ENCODE data around the gene LATS2.
A peak's percentile ranks its signal among the peaks of the same experiment; 100 is the strongest.

The LATS2 gene

DNA sequence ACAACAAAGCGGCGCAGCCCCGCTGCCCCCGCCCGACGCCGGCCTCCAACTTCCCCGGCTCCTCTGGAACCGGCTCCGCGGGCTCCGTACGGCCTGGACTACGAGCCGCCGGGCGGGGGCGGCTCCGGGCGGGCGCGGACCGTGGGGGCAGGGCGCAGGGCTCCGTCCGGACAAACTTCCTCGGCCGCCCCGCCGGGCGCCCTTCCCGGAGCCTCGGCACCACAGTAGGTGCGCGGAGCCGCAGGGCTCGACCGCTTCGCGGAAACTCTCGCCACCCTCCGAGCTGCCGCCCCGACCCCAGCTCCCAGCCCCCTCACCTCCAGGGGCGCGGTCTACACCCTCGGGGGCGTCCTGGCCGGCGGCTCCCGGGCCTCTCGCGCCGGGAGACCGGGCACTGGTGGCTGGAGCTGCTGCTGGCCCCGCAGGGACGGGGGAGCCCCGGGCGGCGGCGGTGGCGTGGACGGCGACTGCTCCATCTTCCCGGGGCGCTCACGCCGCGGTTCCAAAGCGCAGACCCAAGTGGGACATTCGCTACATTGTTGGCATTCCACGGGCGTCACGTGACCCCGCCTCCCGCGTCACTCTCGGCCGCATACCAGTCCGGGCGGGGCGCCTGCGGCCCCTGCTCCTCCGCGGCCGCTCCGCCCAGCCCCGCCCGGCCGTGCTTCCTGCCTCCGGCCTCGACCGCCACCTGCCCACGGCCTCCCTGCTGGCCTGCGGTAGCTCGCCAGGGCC lies at the start of gene LATS2:
Gene LATS2, minus strand, starts transcription at position 558 of the 735 bp plus-strand sequence. CDS start 15,560 bp downstream, outside the sequence.
- DNase-seq (ENCODE audit: low read depth in 2 of 2): peak in 1 of 2 experiments; percentile 33

DNA sequence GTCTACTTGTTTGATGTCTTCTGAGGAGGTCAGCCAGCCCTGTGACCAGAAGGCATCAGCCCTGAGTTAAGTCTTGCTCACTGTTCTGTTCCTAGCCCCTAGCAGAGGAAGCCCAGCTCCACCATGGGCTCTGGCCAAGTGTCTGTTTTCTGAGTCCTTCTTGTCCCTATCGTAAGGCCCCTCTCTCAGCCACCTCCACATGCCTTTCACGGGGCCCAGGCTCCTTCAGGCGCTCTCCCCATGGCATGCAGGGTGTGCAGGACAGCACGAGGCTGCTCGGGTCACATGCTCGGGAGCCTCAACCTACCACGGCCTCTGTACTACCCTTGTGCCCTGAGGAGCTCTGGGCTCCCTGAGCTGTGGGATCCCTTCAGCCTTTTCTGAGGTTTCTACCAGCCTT lies 47.8 kb upstream of the LATS2 start:
- no peak for DNase-seq (ENCODE audit: low read depth in 2 of 2)

DNA sequence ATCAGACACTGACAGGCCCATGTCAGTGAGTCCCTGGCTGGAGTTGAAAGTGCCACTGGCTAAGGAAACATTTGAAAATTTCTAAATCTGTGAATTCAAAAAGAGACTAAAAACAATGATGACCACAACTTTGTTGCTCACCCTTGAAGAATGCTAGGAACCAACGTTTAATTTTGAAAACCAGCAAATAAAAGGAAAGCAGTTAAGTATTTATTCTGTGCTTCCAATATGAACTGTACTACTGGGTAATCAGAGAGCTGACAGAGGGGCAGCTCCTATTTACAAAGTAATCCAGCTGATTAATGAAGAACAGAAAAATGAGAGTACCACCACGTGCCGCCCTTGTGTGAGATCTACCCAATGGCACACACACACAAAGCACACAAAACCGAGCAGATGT lies 44.7 kb upstream of the LATS2 start:
- no peak for DNase-seq (ENCODE audit: low read depth in 2 of 2)

DNA sequence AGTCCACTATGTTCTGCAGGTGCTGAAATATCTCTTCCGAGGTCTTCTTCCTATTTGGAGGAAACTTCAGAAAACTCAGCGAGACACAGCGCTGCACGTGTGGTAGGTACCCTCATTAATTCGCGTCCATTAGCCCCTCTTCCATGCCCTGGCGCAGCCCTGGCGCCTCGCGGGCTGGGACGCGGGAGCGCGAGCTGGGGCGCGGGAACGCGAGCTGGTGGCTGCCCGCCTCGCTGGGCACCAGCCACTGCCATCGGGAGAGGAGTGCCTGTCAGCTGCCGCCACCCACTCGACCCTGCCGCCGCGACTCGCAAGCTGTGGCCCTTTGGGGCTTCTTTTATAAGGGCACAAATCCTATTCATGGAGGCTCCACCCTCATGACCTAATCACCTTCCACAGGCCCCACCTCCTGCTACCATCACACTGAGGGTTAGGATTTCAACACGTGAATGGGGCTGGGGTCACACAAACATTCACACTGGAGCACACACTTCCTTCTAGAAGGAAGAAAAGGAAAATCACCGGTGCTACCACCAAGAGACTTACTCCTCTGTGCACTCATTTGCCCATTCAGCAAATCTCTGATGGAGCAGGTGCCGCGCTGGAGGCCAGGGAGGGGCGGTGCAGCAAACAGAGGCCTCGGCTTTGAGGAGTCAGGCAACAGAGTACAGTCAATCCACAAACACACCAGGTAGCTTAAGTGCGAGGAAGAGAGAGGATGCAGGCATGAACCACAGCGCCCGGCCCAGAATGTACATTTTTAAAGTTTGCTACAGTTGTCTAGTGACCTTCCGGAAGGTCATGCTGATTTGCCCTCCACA lies 43.0 kb upstream of the LATS2 start:
- DNase-seq (ENCODE audit: low read depth in 2 of 2): no peak

DNA sequence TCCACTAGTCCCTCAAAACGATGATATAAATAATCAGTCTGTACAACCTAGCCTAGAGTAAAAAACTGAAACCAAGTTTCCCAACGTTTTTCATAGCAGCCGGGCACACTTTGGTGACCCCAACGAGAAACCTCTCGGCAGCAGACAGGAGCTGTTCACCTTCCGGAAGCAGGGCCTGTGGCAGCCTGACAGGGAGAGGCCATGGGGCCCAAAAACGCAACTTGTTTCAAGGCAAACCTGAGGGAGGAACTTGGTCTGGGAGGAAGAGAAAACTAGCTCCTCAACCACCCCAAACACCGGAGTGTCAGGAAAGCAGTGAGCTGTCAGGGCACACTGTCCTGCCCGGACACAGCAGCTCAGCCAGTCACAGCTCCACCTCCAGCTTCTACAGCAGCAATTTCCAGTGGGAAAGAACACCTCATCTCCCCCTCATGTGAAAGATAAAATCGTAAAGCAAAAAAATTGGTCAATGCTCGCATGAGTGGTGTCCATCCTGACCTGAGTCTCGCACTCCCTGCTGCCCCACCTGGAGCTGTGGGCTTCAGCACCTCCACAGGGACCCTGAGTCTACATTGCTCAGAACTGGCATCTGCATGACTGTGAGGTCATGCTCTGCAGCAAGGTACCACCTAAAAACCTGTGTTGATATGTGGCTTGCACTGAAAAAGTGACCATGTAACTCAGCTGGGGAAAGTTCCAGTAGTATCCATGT lies 40.6 kb upstream of the LATS2 start:
- DNase-seq (ENCODE audit: low read depth in 2 of 2): no peak

DNA sequence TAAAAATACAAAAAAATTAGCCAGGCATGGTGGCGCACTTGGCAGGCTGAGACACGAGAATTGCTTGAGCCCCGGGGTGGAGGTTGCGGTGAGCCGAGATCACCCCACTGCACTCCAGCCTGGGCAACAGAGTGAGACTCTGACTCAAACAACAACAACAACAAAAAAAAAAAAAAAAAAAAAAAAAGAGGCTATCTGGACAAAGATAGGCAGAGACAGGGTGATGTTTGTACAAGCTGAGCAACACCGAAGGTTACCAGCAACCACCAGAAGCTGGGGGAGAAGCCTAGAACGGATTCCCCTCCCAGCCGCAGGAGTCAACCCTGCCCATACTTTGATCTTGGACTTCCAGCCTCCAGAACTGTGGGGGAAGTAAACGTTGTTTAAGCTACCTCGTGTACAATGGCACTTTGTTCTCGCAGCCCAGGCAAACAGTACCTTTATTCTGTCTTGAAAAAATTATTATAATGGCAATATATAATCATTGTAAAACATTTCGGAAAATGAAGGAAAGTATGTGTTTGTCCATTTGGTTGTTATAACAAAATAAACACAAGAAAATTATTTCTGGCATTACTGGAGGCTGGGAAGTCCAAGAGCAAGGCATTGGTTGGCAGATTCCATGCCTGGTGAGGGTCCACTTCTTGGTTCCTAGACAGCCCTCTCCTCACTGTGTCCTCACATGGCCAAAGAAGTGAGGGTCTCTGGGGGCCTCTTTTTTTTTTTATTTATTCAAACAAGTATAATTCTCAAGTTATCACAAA lies 39.8 kb upstream of the LATS2 start:
- DNase-seq (ENCODE audit: low read depth in 2 of 2): no peak

DNA sequence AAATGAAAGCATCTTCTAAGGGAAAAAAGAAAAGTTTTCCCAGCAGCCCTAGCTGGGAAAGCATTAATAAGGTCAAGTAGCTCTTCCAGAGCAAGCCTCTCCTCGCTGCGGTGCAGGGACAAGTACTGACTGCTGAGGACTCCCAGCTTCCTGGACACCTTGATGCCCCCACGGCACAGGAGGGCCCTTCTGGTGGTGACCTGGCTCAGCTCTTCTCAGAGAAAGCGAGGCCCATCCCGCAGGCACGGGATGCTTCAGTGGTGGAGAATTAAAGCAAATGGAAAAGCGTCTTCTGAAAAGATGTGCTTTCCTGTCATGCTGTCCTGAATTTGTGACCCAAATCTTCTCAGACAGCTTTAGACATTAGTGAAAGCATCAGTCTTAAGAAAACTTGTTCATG lies 38.8 kb upstream of the LATS2 start:
- DNase-seq (ENCODE audit: low read depth in 2 of 2): no peak

DNA sequence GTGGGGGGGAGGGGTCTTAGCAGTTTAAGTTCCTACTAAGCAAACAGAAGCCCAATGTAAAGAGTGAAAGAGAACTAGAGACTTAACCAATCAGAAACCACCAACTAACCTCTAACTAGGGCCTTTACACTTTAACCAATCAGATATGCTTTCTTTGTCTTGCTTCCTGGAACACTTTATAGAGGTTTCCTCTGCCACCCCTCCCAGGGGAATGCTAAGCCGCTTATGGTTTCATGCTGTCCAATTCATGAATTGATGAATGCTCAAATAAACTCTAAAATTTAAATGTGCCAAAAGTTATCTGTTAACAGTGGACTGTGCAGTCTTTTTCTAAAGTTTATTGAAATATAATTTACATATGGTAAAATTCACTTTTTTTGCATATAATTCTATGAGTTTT lies 33.9 kb upstream of the LATS2 start:
- DNase-seq (ENCODE audit: low read depth in 2 of 2): no peak

DNA sequence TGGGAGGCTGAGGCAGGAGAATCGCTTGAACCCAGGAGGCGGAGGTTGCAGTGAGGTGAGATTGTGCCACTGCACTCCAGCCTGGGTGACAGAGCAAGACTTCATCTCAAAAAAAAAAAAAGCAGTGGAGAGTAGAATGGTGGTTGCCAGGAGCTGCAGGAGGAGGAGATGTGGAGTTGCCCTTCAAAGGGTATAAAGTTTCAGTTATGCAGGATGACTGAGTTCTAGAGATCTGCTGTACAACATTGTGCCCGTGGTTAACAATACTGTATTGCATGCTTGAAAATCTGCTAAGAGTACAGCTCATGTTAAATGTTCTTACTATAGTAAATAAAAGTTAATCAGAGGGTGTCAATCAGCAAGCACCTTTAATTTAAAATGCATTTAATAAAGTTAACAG lies 28.4 kb upstream of the LATS2 start:
- DNase-seq (ENCODE audit: low read depth in 2 of 2): no peak

DNA sequence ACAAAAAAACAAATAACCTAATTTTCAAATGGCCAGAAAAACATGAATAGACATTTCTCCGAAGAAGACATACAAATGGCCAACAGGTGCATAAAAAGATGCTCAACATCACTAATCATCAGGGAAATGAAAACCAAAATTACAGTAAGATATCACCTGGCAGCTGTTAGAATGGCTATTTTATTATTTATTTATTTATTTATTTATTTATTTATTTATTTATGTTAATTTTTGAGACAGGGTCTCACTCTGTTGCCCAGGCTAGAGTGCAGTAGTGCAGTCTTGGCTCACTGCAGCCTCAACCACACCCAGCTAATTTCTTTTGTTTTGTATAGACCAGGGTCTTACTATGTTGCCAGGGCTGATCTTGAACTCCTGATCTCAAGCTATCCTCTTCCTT lies 27.1 kb upstream of the LATS2 start:
- no peak for DNase-seq (ENCODE audit: low read depth in 2 of 2)

DNA sequence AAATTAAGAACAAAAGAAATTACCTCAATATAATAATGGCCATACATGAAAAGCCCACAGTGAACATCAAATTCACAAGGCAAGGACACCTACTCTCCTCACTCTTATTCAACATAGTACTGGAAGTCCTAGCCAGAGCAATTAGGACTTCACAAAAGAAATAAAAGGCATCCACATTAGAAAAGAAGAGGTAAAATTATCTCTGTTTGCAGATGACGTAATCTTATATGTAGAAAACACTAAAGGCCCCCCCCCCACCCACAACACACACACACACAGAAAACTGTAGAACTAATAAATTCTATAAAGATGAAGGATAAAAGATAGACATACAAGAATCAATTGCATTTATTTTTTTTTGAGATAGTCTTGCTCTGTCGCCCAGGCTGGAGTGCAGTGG lies 25.5 kb upstream of the LATS2 start:
- no peak for DNase-seq (ENCODE audit: low read depth in 2 of 2)

DNA sequence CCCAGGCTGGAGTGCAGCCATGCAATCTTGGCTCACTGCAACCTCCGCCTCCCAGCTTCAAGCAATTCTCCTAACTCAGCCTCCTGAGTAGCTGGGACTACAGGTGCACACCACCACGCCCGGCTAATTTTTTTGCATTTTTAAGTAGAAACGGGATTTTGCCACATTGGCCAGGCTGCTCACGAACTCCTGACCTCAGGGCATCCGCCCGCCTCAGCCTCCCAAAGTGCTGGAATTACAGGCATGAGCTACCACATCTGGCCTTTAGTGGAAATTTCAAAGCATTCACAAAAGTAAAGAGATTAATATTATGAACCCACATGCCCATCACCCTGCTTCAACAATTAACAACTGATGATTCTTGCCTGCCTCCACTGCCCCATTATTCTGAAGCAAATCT lies 20.5 kb upstream of the LATS2 start:
- no peak for DNase-seq (ENCODE audit: low read depth in 2 of 2)

DNA sequence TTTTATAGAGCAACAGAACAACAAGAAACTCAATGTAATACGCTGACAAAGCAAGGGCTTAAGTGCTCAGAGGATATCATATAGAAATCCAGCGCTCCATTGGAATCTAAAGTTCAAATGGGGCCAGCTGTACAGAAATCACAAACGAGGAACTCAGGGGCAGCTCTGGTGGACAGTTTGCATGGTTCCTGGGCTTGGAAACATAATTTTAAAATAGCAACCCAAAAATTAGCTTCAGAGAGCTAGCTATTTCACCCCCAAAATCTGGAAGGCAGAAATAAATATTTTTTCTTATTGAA lies 19.2 kb upstream of the LATS2 start:
- DNase-seq (ENCODE audit: low read depth in 2 of 2): no peak

DNA sequence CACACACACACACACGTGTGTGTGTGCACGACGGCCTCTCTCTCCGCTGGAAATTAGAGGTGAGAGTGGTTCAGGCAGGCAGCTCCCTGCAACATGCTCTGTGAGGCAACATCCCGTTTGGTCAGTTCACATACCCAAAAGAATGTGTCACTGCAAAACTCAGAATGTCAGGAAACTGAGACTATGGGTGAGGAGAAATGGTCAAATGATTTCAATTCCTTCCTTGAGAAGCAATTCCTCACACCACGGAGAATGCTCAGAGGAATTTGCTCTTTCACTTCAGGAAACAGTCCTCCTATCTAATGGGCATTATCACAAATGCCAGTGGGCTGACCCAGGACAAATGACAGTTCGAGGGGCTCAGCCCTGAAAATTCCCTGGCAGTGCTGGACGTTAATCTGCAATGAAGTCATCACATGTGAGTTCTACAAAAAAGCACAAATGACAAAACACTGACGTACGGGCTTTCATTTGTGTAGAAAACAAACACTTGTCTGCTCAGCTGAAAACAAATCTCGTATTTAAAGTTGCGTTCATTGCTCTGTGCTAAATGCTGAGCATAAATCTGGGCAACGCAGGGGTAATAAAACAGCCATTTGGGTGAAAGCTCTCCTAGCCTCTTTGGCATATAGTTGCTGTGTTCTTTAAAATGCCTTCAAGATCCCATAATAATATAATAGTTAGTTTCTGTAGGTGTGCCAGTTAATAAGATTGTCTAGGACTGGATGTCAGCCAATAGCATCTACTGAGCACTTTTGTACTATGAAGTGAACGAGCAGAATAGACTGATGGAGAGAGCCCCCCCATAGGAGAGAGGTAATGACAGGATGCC lies 18.6 kb upstream of the LATS2 start:
- no peak for DNase-seq (ENCODE audit: low read depth in 2 of 2)

DNA sequence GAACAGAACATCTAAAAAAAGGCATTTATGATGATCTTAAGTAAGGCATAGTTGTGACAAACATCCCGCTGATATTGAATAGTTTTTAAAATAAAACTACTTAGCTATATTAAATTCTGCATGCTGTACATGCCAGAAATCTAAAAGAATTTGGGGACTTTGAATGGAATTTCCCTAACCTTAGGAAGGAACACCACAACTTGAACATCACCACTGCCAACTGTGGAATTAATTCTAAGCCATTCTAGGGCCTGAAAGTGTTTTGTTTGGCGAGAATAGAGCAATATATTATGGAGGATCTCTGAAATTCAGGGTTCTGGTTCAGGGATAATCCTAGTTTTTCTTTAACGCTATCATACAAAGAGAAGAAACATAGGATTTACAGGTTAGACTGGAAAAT lies 17.8 kb upstream of the LATS2 start:
- DNase-seq (ENCODE audit: low read depth in 2 of 2): no peak

DNA sequence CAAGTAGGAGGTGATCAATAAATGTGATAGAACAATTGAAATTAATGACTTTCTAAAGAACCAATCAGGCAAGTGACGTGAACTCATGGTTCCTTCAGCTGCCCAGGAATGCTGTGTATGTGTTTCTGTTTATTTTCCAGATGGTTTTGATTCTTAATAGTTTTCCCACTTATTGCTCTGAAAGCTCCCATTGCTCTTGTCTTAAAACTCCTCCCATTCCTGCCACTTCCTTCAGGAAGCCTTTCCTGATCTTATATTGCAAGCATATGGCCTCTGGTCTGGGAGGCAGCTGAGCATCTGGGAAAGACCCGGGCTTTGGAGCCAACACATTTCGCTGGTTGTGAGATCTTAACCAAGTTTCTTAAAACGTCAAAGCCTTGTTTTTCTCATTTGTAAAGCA lies 17.1 kb upstream of the LATS2 start:
- no peak for DNase-seq (ENCODE audit: low read depth in 2 of 2)

DNA sequence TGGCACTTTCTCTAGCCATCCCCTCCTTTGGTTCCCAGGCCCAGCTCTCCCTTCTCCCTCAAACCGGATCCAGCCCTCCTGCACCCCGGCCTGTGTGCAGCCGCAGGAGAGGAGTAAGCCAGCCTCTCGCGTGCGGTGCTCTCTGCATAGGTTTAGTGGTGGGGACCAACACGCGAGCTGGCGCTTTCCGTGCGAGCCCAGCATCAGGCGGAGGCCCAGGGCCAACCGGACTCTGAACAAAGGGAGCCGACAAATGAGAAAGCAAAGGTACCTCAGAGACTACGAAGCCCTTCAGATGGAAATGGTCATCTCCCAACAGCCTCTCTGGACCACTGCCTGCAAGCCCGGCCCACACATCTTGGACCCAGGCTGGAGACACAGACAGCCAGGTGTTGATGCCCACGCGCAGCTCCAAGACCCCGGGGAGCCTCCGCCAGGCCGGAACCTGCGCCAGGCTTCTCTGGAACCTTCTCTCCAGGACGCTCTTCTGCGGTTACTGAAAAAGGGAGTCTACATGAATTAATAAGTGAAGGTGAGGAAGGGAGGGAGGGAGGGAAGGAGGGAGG lies 16.5 kb upstream of the LATS2 start:
- no peak for DNase-seq (ENCODE audit: low read depth in 2 of 2)

DNA sequence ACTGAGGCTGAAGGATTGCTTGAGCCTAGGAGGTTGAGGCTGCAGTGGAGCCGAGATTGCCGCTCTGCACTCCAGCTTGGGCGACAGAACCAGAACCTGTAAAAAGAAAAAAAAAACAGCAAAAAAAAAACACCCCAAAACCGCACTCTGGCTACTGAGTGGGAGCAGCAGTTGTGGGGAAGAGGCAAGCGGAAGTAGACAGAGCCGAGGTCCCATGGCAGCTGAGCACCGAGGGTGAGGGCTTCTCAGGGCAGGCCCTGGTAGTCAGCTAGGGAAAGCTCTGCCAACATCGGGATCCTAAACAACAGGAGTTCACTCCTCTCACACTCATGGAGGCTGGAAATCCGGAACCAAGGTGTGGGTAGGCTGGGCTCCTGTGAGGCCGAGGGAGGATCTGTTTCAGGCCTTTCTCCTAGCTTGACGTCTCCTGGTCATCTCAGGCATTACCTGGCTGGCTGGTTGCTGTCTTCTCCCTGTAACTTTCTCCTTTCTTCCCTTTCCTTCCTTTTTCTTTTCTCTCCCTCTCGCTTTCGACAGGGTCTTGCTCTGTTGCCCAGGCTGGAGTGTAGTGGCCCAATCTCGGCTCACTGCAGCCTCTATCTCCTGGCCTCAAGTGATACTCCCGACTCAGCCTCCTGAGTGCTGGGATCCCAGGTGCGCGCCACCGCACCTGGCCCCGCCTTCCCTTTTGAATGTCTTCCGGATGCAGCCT lies 15.8 kb upstream of the LATS2 start:
- DNase-seq (ENCODE audit: low read depth in 2 of 2): no peak

DNA sequence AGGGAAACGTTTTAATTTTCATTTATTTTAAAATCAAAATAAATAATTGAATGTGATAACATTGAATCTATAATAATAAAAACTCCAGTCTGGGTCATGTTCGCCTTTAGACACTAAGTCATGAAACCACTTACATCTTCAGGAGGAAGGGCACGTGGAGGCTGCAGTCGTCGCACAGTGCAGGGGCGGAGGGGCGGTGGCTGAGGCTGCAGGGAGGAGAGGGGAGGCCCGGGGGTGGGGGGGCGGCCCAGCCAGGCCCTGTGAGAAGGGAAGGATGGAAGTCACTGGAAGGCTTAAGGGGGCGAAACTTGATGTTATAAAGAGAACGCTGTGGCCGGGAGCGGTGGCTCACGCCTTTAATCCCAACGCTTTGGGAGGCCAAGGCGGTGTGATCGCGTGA lies 14.9 kb upstream of the LATS2 start:
- DNase-seq (ENCODE audit: low read depth in 2 of 2): no peak
